T-helper 1 cell treated with Interleukin-12 subunit alpha and Interleukin-12 subunit beta and Interleukin-4 antibody, amounts not matched to agents 30 μg/mL and 1 μg/mL, for 36 hours (primary cell): ENCODE results near the gene THADA.

Source experiments
- H3K27ac Mint-ChIP-seq: one replicate; pipeline ENCODE4 v1.8.0; 2021; ENCODE audit warnings: mild to moderate bottlenecking, mixed read lengths
- H3K27me3 Mint-ChIP-seq: one replicate; pipeline ENCODE4 v1.8.0; 2021; ENCODE audit warnings: low read depth, mixed read lengths
- H3K36me3 Mint-ChIP-seq: one replicate; pipeline ENCODE4 v1.8.0; 2021; ENCODE audit warnings: low read depth, mixed read lengths
- H3K4me1 Mint-ChIP-seq: one replicate; pipeline ENCODE4 v1.8.0; 2021; ENCODE audit warnings: low read depth, mixed read lengths
- H3K4me3 Mint-ChIP-seq: one replicate; pipeline ENCODE4 v1.8.0; 2021; ENCODE audit warnings: mild to moderate bottlenecking, moderate library complexity, mixed read lengths
- H3K9me3 Mint-ChIP-seq: one replicate; pipeline ENCODE4 v1.8.0; 2021; ENCODE audit warnings: mixed read lengths

Gene THADA

GRCh38 chr2:43347746-43348145 lies 248.1 kb downstream of the THADA start:
- no peak overlapping the region for H3K4me3 Mint-ChIP-seq
- H3K27me3 Mint-ChIP-seq: no peaks in the 10 kb centered on the region
- no peak overlapping the region for H3K27ac Mint-ChIP-seq
- peaks cover 8% of the 10 kb centered on the region for H3K4me1 Mint-ChIP-seq
- H3K9me3 Mint-ChIP-seq: no peaks in the 10 kb centered on the region
- H3K36me3 Mint-ChIP-seq: peaks cover 9% of the 10 kb centered on the region

- Mint-ChIP-seq H3K27me3 (no peaks in the 10 kb centered on the region), H3K27ac (no peak overlapping the region), H3K4me3 (no peak overlapping the region), H3K9me3 (no peaks in the 10 kb centered on the region), H3K4me1 (peaks cover 8% of the 10 kb centered on the region), H3K36me3 (peaks cover 12% of the 10 kb centered on the region)
Observed at GRCh38 chr2:43346602-43347567, 249.0 kb downstream of the THADA start.

- Mint-ChIP-seq H3K4me1 (peaks cover 6% of the 10 kb centered on the region), H3K9me3 (no peaks in the 10 kb centered on the region), H3K27me3 (no peaks in the 10 kb centered on the region), H3K27ac (no peak overlapping the region), H3K4me3 (no peak overlapping the region), H3K36me3 (peaks cover 12% of the 10 kb centered on the region)
Observed at GRCh38 chr2:43345872-43346271, 250.0 kb downstream of the THADA start.

GRCh38 chr2:43345391-43345813 lies 250.4 kb downstream of the THADA start:
- Mint-ChIP-seq H3K4me3 (no peak overlapping the region), H3K9me3 (no peaks in the 10 kb centered on the region), H3K36me3 (peaks cover 12% of the 10 kb centered on the region), H3K27me3 (no peaks in the 10 kb centered on the region), H3K27ac (no peak overlapping the region), H3K4me1 (peaks cover 6% of the 10 kb centered on the region)

GRCh38 chr2:43344868-43345373 lies 250.9 kb downstream of the THADA start:
- Mint-ChIP-seq H3K27me3 (no peaks in the 10 kb centered on the region), H3K4me3 (no peak overlapping the region), H3K4me1 (peaks cover 6% of the 10 kb centered on the region), H3K36me3 (peaks cover 12% of the 10 kb centered on the region), H3K27ac (no peak overlapping the region), H3K9me3 (no peaks in the 10 kb centered on the region)

- Mint-ChIP-seq H3K36me3 (peaks cover 12% of the 10 kb centered on the region), H3K27me3 (no peaks in the 10 kb centered on the region), H3K27ac (no peak overlapping the region), H3K4me3 (no peak overlapping the region), H3K4me1 (peaks cover 6% of the 10 kb centered on the region), H3K9me3 (no peaks in the 10 kb centered on the region)
Observed at GRCh38 chr2:43343573-43344304, 252.1 kb downstream of the THADA start.

- Mint-ChIP-seq H3K4me1 (peaks cover 6% of the 10 kb centered on the region), H3K27me3 (no peaks in the 10 kb centered on the region), H3K4me3 (no peak overlapping the region), H3K27ac (no peak overlapping the region), H3K36me3 (peaks cover 11% of the 10 kb centered on the region), H3K9me3 (no peaks in the 10 kb centered on the region)
Observed at GRCh38 chr2:43341959-43342757, 253.7 kb downstream of the THADA start.

- H3K36me3 Mint-ChIP-seq: peaks cover 11% of the 10 kb centered on the region
- peaks cover 6% of the 10 kb centered on the region for H3K4me1 Mint-ChIP-seq
- H3K27me3 Mint-ChIP-seq: no peaks in the 10 kb centered on the region
- no peak overlapping the region for H3K27ac Mint-ChIP-seq
- no peak overlapping the region for H3K4me3 Mint-ChIP-seq
- H3K9me3 Mint-ChIP-seq: no peaks in the 10 kb centered on the region
Observed at GRCh38 chr2:43340945-43341356, 254.9 kb downstream of the THADA start.

- peaks cover 11% of the 10 kb centered on the region for H3K36me3 Mint-ChIP-seq
- H3K4me1 Mint-ChIP-seq: peaks cover 5% of the 10 kb centered on the region
- H3K27ac Mint-ChIP-seq: no peak overlapping the region
- H3K27me3 Mint-ChIP-seq: no peaks in the 10 kb centered on the region
- H3K9me3 Mint-ChIP-seq: no peaks in the 10 kb centered on the region
- H3K4me3 Mint-ChIP-seq: no peak overlapping the region
Observed at GRCh38 chr2:43340066-43340465, 255.8 kb downstream of the THADA start.

GRCh38 chr2:43333656-43334144 lies 262.1 kb downstream of the THADA start:
- Mint-ChIP-seq H3K27me3 (no peaks in the 10 kb centered on the region), H3K4me1 (no peaks in the 10 kb centered on the region), H3K36me3 (peaks cover 6% of the 10 kb centered on the region), H3K4me3 (no peak overlapping the region), H3K9me3 (no peaks in the 10 kb centered on the region), H3K27ac (no peak overlapping the region)

- H3K36me3 Mint-ChIP-seq: peaks cover 6% of the 10 kb centered on the region
- no peaks in the 10 kb centered on the region for H3K9me3 Mint-ChIP-seq
- H3K4me1 Mint-ChIP-seq: no peaks in the 10 kb centered on the region
- no peaks in the 10 kb centered on the region for H3K27me3 Mint-ChIP-seq
- H3K27ac Mint-ChIP-seq: no peak overlapping the region
- H3K4me3 Mint-ChIP-seq: no peak overlapping the region
Observed at GRCh38 chr2:43333101-43333655, 262.7 kb downstream of the THADA start.

GRCh38 chr2:43332653-43333052 lies 263.2 kb downstream of the THADA start:
- H3K4me3 Mint-ChIP-seq: no peak overlapping the region
- H3K27me3 Mint-ChIP-seq: no peaks in the 10 kb centered on the region
- no peaks in the 10 kb centered on the region for H3K4me1 Mint-ChIP-seq
- no peaks in the 10 kb centered on the region for H3K9me3 Mint-ChIP-seq
- peaks cover 6% of the 10 kb centered on the region for H3K36me3 Mint-ChIP-seq
- no peak overlapping the region for H3K27ac Mint-ChIP-seq

- H3K9me3 Mint-ChIP-seq: no peaks in the 10 kb centered on the region
- H3K27me3 Mint-ChIP-seq: no peaks in the 10 kb centered on the region
- H3K36me3 Mint-ChIP-seq: peaks cover 9% of the 10 kb centered on the region
- H3K4me1 Mint-ChIP-seq: no peaks in the 10 kb centered on the region
- H3K4me3 Mint-ChIP-seq: no peak overlapping the region
- no peak overlapping the region for H3K27ac Mint-ChIP-seq
Observed at GRCh38 chr2:43331422-43331821, 264.4 kb downstream of the THADA start.

- Mint-ChIP-seq H3K27ac (no peak overlapping the region), H3K36me3 (peaks cover 12% of the 10 kb centered on the region), H3K4me1 (peaks cover 1% of the 10 kb centered on the region), H3K9me3 (no peaks in the 10 kb centered on the region), H3K27me3 (no peaks in the 10 kb centered on the region), H3K4me3 (no peak overlapping the region)
Observed at GRCh38 chr2:43329637-43330036, 266.2 kb downstream of the THADA start.
